T-helper 9 cell (primary cell): Measurements from ENCODE around the gene PNMA8A.
"Not testable (repeated sequence)": the region's sequence is repeated elsewhere in the genome, so short reads cannot be mapped to it uniquely, and the experiment has no call there.

Experiments used
- DNase-seq: peaks from one replicate; pipeline ENCODE4 v3.0.0-alpha.2; 2020

Gene PNMA8A

GRCh38 chr19:46461537-46461936 lies 9.8 kb downstream of the PNMA8A start:
- no peak for DNase-seq

GRCh38 chr19:46460981-46461380 lies 10.4 kb downstream of the PNMA8A start:
- DNase-seq = no peak

GRCh38 chr19:46460055-46460454 lies 11.3 kb downstream of the PNMA8A start:
- no peak for DNase-seq

- no peak for DNase-seq
Measured at GRCh38 chr19:46456930-46457329, 14.4 kb downstream of the PNMA8A start.

- DNase-seq = no peak
Measured at GRCh38 chr19:46454244-46454643, 17.1 kb downstream of the PNMA8A start.

GRCh38 chr19:46453661-46454060 lies 17.7 kb downstream of the PNMA8A start:
- no peak for DNase-seq

GRCh38 chr19:46452186-46452585 lies 19.2 kb downstream of the PNMA8A start:
- no peak for DNase-seq

- no peak for DNase-seq
Measured at GRCh38 chr19:46451352-46451751, 20.0 kb downstream of the PNMA8A start.

- no peak for DNase-seq
Measured at GRCh38 chr19:46450737-46451136, 20.6 kb downstream of the PNMA8A start.

GRCh38 chr19:46449228-46449627 lies 22.1 kb downstream of the PNMA8A start:
- no peak for DNase-seq

- DNase-seq = no peak
Measured at GRCh38 chr19:46448601-46449000, 22.8 kb downstream of the PNMA8A start.

- no peak for DNase-seq
Measured at GRCh38 chr19:46447824-46448223, 23.5 kb downstream of the PNMA8A start.

- DNase-seq = no peak
Measured at GRCh38 chr19:46447006-46447405, 24.4 kb downstream of the PNMA8A start.

- DNase-seq = no peak
Measured at GRCh38 chr19:46446021-46446420, 25.3 kb downstream of the PNMA8A start.

- no peak for DNase-seq
Measured at GRCh38 chr19:46442808-46443450, 28.4 kb downstream of the PNMA8A start.

- DNase-seq = no peak
Measured at GRCh38 chr19:46441866-46442265, 29.5 kb downstream of the PNMA8A start.

GRCh38 chr19:46435689-46436088 lies 35.7 kb downstream of the PNMA8A start:
- DNase-seq = not testable (repeated sequence)

GRCh38 chr19:46435009-46435408 lies 36.4 kb downstream of the PNMA8A start:
- no peak for DNase-seq

- not testable (repeated sequence) for DNase-seq
Measured at GRCh38 chr19:46433470-46433869, 37.9 kb downstream of the PNMA8A start.

GRCh38 chr19:46431824-46432223 lies 39.5 kb downstream of the PNMA8A start:
- no peak for DNase-seq

- no peak for DNase-seq
Measured at GRCh38 chr19:46429999-46430398, 41.4 kb downstream of the PNMA8A start.

GRCh38 chr19:46428239-46429135 lies 42.9 kb downstream of the PNMA8A start, which contains the start of gene PNMA8C:
Gene PNMA8C (minus strand): TSS chr19:46428936. CDS start chr19:46428359, 577 bp downstream.
- no peak for DNase-seq

- DNase-seq = no peak
Measured at GRCh38 chr19:46427518-46428045, 43.8 kb downstream of the PNMA8A start.
